ENCODE results near the gene LONP1.

- TF ChIP-seq REST (IDR thresholded peaks at IDR 0.05; ENCODE audit: insufficient replicate concordance, low read depth): no peak
- TF ChIP-seq CTCF (IDR thresholded peaks at IDR 0.05; ENCODE audit: insufficient read depth, low read length): no peak
- no peak for TF ChIP-seq POLR2AphosphoS5 (IDR thresholded peaks at IDR 0.05; ENCODE audit: low read depth)
These were observed 38.4 kb downstream of the LONP1 start for GRCh38 chr19:5681391-5682106.
